8988T (cell line): ENCODE results near the gene PARD3B.

ENCODE experiments used
- DNase-seq: peaks from one replicate; pipeline ENCODE4 v3.0.0; 2011

PARD3B gene

DNA sequence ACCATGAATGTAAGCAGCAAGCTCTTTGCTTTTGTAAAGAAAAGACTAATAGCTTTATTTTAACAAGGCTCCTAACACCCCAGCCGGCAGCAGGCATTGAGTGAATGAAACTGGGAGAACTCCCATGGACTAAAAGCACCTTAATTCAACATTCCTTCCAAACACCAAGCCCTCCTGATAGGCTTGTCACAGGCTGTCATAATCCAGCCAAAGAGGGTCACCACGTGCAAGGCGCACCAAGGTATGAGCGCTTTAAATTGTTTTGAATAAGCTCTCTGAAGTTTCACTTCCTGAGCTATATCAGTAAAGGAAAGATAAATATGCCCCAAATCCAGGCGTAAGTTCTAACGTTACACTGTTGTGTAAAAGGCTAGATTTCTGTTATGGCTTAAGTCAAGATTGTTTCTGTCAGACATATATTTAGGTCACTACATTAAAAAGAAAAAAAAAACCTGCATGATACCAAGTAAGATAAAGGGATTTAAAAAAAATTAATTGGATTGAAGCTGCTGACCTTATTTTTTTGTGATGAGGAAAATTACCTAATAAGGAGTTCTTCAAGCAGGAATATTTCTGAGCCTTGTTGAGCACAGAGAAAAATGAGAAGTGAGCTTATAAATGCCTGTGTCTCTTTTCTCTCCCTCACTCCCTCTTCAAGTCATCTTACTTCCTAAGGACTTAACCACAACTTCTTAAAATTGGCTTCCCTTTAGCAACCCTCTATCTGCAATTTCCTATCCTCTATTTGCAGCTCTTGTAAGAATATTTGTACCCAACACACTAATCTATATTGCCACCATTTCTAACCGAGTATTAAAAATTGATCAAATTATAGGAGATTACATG is 1000.9 kb downstream of the PARD3B start:
- no peak for DNase-seq

DNA sequence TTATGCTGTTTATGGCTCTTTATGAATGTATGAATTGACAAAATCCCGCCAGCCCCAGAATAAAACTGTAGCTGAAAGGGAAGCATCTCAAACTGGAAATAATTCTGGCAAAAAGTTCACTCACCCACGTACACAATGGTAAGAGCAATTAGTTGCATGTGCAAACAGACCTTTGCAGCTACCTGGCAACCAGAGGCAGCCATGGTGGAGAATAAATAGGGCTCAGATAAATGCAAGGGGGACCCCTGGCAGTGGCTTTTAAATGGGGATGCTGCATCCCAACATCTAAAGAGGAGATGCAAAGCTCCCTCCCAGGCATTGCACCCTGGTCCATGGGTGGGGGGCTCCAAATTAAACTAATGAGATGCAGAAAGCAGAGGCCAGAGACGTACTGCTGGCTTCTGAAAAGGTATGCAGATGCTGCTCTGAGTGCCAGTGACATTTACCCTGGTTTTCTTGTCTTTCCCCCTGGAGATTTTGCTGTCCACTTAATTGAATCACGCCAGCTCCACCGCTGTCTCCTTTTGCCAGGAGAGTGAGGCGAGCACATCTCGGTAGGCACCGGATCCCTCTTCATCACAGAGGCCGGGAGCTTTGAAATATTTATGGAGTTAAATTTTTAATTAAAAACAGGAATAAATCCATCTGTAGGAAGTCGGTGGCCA is 1010.4 kb downstream of the PARD3B start:
- no peak for DNase-seq

DNA sequence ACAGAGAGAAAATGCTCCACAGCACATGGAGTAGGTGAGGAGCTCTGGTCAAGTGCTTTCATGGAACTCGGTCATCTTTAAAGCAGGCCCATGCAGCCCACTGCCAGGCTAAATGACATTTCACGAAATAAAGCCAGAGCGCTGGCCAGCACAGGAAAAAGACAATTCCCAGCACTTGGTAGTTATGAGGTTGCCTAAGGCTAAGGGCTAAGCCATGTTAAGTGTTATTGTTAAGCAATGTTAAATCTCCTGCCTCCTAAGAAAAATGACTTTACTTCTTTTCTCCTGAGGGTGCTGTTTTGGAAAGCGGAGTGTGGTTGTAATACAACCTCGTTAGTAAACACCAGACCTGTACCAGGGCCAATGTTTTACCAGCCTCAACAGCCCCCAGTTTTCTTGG is 1011.1 kb downstream of the PARD3B start:
- no peak for DNase-seq

DNA sequence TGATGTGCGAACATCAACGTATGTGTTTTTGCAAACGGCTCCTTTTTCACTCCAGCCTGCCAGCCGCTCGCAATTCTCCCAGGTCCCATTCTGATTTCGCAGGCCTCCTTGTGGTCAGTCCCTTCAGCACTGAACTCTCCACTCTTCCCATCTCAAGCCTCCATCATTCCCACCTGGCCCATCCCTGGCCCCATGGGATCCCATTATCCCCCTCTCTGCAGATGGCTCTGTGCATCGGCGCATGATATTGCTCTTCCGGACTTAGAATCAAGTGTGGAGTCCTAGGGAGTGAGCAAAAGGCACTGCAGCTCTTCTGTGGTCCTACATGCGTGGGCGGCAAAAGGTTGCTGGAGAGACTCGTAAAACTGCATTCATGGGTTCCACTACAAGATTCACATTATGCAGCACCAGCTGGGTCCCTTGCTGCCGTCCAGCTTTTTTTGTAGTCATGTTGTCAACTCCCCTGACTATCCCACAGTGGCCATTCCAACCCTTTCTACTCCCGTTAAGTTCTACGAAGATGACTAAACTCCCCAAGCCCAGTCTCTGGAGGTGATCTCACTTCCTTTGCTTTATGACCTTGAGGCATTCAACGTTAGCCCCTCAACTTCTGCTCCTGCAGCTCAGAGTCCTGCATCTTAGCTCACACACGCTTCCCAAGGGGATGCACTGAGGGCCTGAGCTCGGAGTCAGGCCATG is 1011.7 kb downstream of the PARD3B start:
- DNase-seq, result no peak

DNA sequence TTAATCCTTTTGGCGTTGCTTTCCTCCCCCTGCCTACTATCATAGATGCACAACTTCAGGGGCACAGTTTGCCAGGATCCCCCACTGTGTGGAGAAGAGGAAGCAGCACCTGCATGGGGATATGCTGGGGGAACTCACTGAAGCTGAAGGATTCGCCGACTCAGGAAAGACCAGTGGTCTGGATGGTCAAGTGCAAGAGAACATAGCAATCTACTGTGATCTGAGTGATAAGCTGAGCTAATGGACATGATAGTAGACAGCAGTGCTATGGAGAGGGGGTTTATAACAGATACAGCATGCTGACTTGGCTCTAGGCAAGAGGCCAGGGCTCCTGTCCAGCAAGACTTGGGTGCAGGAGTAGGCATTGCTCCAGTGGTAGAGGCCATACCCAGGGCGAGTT is 1012.6 kb downstream of the PARD3B start:
- no peak for DNase-seq

DNA sequence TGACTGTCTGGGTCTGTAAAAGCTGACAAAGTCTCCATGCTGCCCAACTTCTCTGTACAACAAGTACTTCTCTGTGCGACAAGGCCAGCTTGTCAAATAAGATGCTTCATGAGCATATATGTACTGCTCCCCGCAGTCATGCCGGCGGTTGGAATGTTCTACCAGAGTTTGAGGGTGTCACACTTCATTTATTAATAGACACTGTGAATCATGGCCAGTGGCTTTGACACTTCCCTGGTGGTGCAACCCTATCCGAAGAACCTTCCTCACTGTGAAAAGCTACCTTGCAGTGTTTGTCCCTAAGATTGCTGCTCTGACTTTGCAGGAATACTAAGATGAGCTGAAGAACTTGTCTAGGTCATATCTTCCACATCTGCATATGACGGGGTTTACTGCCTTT is 1016.2 kb downstream of the PARD3B start:
- no peak for DNase-seq

DNA sequence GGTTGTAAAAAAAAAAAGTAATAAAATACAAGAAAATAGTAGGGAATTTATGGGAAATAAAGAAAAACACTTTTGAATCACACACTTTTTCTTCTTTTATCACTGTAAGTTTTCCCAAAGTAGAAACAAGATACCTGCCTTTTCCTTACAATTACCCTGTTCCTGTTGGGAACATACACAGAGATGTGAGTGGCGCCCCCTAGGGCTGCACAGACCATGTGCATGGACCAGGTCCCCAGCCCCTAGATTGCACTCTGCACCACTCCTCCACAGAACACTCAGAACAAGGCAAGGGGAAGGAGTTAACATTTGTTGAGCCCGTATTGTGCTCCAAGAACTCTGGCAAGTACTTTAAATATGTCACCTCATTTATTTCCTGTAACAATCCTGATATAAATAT is 1018.4 kb downstream of the PARD3B start:
- DNase-seq, result no peak

DNA sequence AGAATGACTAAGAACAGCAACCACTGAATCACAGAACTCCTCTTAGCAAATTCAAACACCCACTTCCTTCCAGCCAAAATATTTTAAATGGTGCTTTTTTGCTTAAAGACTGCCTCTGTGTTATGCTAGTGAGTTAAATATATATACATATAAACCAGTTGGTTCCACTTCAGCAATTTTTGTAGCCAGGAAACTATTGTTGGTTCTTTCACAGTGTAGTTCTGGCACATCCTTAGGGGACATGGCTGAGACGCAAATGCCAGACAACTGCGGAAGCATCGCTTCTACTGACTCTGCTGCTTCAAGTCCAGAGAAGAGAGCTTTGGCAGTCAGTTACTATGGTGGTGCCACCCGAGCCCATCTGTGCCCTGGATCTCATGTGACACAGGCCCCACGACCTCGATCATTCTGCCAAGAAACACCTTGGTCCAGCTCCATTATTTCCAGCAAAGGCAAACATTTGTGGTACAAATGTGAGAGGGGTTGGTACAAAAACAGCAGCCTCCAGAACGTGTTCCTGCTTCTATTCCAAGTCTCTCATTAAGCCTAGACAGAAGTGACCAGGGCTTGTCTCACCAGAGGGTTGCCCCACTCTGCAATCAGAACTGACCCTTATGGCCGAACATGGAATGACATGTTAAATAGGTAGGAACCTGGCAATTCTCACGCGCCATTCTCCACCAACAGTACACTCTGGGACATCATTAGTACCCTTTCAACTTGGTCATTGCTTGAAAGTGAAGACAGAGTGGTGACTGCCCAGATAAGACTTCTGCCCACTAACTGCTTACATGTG is 1019.3 kb downstream of the PARD3B start:
- no peak for DNase-seq

DNA sequence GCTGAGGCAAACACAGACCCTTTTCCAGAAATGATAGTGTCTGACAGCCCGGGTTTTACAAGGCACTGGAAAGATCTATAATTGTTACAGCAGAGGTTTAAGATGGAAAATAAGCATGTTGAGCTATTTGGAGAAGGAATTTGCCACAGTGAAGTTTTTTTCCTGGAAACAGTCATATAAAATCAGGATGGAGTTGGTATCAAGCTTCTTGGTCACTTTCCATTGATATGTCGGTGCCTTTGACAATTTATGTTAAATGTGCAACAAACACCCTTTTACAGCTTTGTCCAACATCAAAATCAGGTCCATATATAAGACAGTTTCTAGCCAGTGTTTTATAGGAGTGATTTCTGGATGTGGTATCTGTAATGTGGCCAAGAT is 1019.9 kb downstream of the PARD3B start:
- no peak for DNase-seq

DNA sequence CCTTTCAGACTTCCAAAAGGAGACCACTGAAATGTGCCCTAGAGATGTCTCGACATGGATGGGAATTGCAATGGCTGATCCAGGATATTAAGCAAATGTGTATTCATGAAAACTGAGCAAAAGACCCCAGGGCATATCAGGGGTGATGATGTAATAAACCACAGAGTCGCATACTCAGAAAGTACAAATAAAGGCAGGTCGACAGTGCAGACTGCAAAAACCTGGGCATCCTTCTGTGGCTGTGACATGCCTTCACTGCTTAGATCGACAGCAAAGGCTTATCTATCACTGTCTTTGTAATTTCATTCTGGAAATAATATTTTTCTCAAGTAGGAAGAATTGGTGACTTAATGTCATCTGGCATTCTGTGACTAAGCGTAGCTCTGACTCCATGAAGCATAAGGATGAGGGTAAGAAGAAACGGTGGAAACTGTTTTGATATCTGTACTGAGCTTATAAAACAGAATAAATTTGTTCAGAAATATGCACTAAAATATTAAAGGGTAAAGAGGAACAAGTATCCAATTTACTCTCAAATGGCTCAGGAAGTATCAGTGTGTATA is 1021.4 kb downstream of the PARD3B start:
- DNase-seq, result no peak

DNA sequence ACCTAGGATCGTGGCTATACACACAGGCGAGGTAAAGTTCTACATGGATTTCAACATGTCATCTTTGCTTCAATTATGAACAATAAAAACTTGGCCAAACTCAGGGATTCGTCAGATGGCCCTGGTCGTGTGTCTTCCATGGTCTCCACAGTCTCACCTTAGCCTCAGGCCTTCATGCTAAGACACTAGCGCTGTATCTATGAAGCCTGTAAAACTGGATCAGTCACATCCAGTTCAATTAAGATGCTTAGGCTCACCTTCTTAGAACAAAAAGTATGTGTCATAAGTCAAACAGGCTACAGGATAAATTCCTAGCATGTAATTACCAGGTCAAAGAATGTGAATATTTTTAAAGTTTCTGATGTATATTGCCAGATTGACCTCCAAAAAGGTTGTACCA is 1023.3 kb downstream of the PARD3B start:
- no peak for DNase-seq

DNA sequence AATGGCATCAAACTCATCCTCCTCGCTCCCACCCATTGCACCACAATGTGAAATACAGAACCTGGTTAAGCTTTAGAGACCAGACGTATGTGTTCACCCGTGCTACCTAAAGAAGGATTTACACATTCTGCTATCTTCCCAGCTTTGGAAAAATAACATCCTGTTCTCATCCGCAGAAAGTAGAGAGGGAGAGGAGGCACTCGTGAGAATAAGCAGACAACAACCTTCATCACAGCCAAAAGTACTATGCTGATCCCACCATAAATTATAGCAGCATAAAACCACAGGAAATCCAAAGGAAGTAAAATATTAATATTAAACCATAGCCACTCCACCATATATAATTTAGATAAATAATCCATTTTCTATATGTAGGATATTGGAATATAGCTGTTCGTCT is 1025.4 kb downstream of the PARD3B start:
- no peak for DNase-seq

DNA sequence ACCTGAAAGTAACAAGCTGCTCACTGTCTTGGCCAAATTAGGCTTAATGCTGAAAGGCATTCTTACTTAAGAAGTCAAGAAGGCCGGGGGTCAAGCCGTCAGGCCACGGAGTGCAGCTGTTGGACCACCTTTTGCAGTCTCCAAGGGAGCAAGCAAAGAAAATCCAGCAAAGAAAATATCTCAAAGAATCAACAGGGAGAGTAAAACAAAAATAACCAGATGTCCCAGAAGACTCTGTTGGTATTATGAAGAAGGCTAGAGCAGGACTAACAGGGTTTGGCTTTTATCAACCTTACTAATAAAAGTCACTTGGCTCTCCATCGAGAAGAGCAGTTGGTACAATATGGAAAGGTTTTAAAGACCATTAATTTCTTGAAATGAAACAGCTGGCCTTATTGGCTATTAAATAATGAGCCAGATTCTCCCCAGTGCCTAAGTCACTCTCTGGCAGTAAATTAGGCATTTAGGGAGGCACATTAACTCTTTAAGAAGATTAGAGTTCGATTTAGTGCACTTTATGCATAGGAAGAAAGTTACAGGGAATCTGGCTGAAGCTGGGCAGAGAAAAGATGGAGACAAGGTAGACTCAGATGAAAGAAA is 1026.2 kb downstream of the PARD3B start:
- DNase-seq, result no peak

DNA sequence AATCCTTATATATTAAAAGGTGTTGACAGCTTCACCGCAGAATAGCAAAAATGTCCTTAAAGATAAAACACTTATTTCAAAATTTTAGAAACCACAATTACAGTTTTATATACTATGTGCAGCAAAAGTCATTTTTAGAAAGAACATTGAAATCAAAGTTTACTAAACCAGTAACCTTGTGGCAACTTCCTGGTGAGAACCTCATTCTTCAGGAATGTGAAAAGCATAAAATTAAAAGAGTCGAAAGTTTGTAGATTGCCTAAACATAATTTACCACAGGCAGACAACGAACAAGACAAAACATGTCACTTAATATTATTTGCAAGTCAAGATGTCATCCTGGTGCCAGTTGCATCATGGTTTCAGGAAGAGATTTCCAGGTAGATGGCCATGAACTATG is 1028.7 kb downstream of the PARD3B start:
- DNase-seq, result no peak

DNA sequence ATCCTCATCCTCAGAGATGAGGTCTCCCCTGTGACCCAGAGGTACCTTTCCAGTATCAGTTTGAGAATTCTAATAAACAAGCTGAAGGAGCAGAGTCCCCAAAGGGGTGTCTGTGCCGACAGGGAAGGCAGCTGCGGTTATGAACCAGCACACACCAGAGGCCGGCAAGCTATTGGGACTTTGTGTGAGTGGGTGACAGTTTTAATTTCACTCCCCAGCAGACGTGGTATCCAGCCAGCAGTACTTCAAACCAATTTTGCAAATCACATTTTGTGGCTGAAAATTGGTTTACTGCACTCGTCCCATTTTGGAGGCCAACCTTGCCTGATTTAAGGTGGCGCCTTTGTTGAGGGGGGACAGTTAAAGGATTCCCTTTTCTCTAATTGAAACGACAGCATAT is 1034.1 kb downstream of the PARD3B start:
- DNase-seq, result no peak

DNA sequence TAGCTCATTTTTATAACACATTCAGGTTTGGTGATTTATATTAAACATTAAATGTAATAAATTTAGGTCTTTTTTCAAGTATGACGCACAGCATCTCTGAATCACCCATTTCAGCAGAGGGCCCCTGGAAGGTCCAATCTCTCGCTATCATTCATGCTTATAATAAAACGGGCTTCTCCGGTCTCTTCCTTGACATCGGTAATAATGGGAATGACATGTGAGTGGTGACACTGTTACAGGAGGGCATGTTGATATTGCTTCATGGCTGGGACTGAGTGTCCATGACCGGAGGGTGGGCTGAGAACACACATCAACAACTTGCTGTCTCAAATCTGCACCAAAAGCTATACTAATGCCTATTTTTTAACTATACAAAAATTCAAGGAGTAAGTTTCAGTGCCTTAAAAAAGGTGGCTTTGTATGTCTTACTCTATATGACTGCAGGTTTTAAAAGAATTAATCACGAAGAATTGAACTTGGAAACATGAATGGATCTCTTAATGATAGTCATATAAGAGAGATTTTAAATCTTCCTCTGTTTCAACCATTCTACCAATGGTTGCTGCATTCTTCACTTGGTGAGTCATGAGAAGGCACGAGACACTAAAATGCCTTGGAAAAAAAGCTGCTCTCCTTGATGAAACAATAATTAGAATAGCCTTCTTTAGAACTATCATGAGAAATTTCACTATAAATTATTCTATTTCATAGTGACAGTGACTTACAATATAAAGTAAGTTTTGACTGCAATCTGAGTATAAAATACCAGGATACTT is 1035.1 kb downstream of the PARD3B start:
- no peak for DNase-seq

DNA sequence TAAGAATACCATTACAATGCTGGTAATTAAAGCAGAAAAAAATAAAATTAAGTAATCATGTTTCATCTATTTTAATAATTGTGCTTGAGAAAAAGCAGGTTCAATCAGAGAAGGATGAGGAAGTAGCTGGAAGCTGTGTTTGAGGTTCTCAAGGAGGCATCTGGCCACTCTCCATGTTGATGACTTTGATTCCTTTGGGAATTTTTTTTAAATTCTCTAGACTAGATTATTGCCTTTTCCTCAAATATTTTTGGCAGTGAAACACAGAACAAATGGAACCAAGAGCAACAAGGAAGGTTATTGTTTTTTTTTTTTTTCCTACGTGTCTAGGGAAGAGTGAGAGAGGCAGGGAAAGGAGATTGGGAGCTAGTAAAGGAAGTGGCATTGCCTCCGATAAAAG is 1037.1 kb downstream of the PARD3B start:
- no peak for DNase-seq

DNA sequence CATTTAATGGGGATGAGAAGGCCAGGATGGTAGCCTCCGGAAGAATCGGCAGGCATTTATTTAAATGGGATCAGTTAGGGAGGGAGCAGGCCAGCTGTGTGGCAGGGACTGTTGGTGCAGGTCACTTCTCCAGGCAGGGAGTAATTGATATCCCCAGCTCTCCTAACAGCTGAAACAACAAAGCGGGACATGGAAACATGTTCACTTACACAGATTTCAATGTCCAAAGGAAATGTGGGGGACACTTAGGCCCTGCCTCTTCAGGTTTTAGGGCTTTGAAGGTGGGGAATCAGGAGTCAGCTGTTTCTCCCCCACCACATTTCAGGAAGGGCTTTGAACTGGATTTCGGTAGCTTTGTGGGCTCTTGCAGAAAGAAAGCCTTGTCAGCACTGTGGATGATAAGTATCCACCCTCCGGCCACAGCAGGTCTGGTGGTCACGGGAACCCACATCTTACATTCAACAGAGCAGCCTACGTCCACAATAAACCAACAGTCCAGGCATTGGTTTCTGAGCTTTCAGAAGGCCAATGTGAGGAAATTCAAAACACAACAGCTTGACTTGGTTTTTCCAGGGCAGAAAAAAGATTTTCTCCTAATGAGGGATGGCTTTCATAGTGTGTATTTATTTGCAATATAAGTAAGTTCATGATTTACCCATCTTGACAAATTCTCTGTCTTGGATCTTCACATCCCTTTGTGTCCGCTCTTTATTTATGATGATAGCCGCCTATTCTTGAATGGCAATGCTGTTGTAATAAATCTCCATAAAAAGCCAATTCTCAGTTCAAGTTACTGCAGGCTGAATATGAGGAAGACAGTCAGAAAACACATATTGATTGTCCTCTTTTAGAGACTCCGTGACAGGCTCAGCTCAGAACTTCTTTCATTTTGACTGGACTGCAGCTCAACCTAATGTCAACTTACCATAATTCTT is 1040.4 kb downstream of the PARD3B start:
- no peak for DNase-seq

DNA sequence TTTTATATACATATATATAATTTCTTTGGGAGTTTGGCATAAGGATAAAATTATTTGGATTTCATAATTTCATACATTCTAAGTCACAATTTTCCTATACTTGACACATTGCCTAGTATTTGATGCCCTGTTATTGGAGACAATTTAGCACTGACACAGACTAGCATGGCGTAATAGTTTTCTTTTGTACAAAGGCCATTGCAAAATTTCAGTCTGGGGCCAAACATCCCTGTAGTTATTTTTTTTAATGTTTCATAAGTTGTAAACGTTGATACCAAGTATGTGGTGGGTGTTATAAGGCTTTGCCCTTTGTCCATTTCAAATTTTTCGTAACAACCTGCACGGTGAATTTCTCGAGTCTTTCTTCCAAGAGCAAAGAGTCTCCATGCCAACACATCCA is 1041.4 kb downstream of the PARD3B start:
- DNase-seq, result no peak

DNA sequence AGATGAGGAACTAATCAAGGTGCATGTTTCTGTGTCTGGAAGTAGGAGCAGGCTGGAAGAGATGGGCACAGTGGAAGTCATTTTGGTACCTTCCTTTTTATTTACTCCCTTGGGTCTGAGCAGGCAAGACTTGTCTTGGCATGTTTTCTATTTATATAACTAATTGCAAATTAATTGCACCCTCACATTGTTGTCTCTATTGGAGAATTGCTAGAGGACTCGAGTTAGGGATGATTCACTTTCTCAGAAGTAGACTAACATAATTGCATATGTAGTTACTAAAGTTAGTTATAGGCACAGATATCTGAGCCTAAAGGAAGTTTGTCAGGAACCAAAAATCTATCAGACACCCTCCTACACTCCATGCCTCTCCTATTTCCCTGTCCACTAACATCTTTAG is 1044.2 kb downstream of the PARD3B start:
- no peak for DNase-seq

DNA sequence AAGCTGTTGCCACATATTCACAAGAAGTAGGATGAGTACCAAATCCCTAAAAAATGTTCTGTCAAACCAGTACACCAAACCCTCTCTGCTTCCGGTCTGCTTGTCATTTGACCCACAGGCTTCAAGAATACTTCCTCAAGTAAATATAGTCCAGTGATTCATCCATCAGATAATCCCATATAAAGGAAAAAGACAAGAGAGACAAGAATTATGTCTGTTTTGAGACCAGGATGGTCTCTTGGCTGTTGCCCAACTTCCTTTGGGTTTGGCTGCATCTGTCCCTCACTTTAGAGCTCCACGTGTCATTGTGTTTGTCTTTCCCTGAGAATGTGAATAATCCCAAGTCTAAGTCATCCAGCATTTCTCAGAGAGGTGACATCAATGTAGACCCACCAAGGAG is 1045.5 kb downstream of the PARD3B start:
- no peak for DNase-seq
